H9 (cell line): ENCODE measurements around the gene SLC17A5. TPM values are rescaled to one million over a fixed set of nuclear protein-coding genes. Genes with fewer than 3 reads are reported as not detected.

ENCODE experiments used
- DNase-seq: peaks from one replicate; pipeline ENCODE4 v3.0.0-alpha.2; 2017
- H2AFZ ChIP-seq: one replicate; pipeline ENCODE4 v1.6.1; 2013; ENCODE audit warnings: mild to moderate bottlenecking, low read length, control low read depth, moderate library complexity
- H2AK5ac ChIP-seq: 2 replicates; pipeline ENCODE4 v1.6.1; 2013; ENCODE audit warnings: low read length, control low read depth, mixed read lengths; ENCODE audit not compliant: insufficient read length
- H2BK120ac ChIP-seq: one replicate; pipeline ENCODE4 v1.6.1; 2013; ENCODE audit warnings: low read depth, mild to moderate bottlenecking, low read length, control low read depth, inconsistent platforms; ENCODE audit not compliant: poor library complexity, severe bottlenecking
- H2BK12ac ChIP-seq: 2 replicates; pipeline ENCODE4 v1.6.1; 2013; ENCODE audit warnings: low read length, control low read depth, mixed read lengths, low read depth; ENCODE audit not compliant: insufficient read length
- H2BK15ac ChIP-seq: 2 replicates; pipeline ENCODE4 v1.6.1; 2013; ENCODE audit warnings: low read depth, low read length, control low read depth
- H2BK20ac ChIP-seq: one replicate; pipeline ENCODE4 v1.6.1; 2013; ENCODE audit warnings: low read depth, mild to moderate bottlenecking, low read length, control low read depth, inconsistent platforms; ENCODE audit not compliant: poor library complexity, severe bottlenecking
- H2BK5ac ChIP-seq: 2 replicates; pipeline ENCODE4 v1.6.1; 2013; ENCODE audit warnings: low read length, control low read depth, mixed read lengths; ENCODE audit not compliant: insufficient read length
- H3K14ac ChIP-seq: 2 replicates; pipeline ENCODE4 v1.6.1; 2013; ENCODE audit warnings: low read length, control low read depth; ENCODE audit not compliant: insufficient read depth
- H3K18ac ChIP-seq: 2 replicates; pipeline ENCODE4 v1.6.1; 2013; ENCODE audit warnings: low read depth, mild to moderate bottlenecking, mixed read lengths, low read length, control low read depth; ENCODE audit not compliant: insufficient read length
- H3K23ac ChIP-seq: 2 replicates; pipeline ENCODE4 v1.6.1; 2013; ENCODE audit warnings: low read length, control low read depth, mixed read lengths, low read depth; ENCODE audit not compliant: insufficient read length
- H3K23me2 ChIP-seq: 2 replicates; pipeline ENCODE4 v1.6.1; 2013; ENCODE audit warnings: low read depth, mild to moderate bottlenecking, mixed read lengths, low read length, control low read depth; ENCODE audit not compliant: insufficient read length, poor library complexity, severe bottlenecking
- H3K27ac ChIP-seq: 2 replicates; pipeline ENCODE4 v1.5.1; 2013; ENCODE audit warnings: low read length, control low read depth, mixed read lengths, low read depth; ENCODE audit not compliant: insufficient read length
- H3K27me3 ChIP-seq: 2 replicates; pipeline ENCODE4 v1.6.1; 2013; ENCODE audit warnings: low read length, control low read depth, inconsistent platforms; ENCODE audit not compliant: insufficient read depth
- H3K4ac ChIP-seq: 2 replicates; pipeline ENCODE4 v1.6.1; 2013; ENCODE audit warnings: low read depth, mild to moderate bottlenecking, control low read depth, inconsistent platforms, low read length, moderate library complexity
- H3K4me1 ChIP-seq: 2 replicates; pipeline ENCODE4 v1.6.1; 2013; ENCODE audit warnings: low read length, control low read depth, inconsistent platforms; ENCODE audit not compliant: insufficient read depth
- H3K4me2 ChIP-seq: 2 replicates; pipeline ENCODE4 v1.6.1; 2013; ENCODE audit warnings: low read length, control low read depth, mixed read lengths; ENCODE audit not compliant: insufficient read length, insufficient read depth
- H3K56ac ChIP-seq: 2 replicates; pipeline ENCODE4 v1.6.1; 2013; ENCODE audit warnings: low read depth, mild to moderate bottlenecking, mixed read lengths, low read length, control low read depth; ENCODE audit not compliant: insufficient read length
- H3K79me1 ChIP-seq: 2 replicates; pipeline ENCODE4 v1.6.1; 2013; ENCODE audit warnings: low read depth, mild to moderate bottlenecking, moderate library complexity, low read length, control low read depth, inconsistent platforms; ENCODE audit not compliant: insufficient read depth, poor library complexity, severe bottlenecking
- H3K79me2 ChIP-seq: 2 replicates; pipeline ENCODE4 v1.6.1; 2013; ENCODE audit warnings: low read length, control low read depth, inconsistent platforms; ENCODE audit not compliant: insufficient read depth
- H3K9ac ChIP-seq: 2 replicates; pipeline ENCODE4 v1.6.1; 2013; ENCODE audit warnings: low read length, control low read depth, mixed read lengths; ENCODE audit not compliant: insufficient read length; ENCODE audit errors: extremely low read depth
- H3K9me3 ChIP-seq: one replicate; pipeline ENCODE4 v1.6.1; 2013; ENCODE audit warnings: low read depth, low read length, inconsistent platforms; ENCODE audit not compliant: control insufficient read depth
- H3T11ph ChIP-seq: one replicate; pipeline ENCODE4 v1.6.1; 2013; ENCODE audit warnings: mild to moderate bottlenecking, low read length, control low read depth, inconsistent platforms
- H4K20me1 ChIP-seq: one replicate; pipeline ENCODE4 v1.6.1; 2013; ENCODE audit not compliant: control insufficient read depth, insufficient read length, insufficient read depth
- H4K5ac ChIP-seq: 2 replicates; pipeline ENCODE4 v1.6.1; 2013; ENCODE audit warnings: low read depth, mild to moderate bottlenecking, mixed read lengths, low read length, control low read depth; ENCODE audit not compliant: insufficient read length
- H4K8ac ChIP-seq: replicated peaks from 2 replicates; pipeline ENCODE4 v1.6.1; 2013; ENCODE audit warnings: low read length, control low read depth, mixed read lengths, low read depth; ENCODE audit not compliant: insufficient read length
- H4K91ac ChIP-seq: 2 replicates; pipeline ENCODE4 v1.6.1; 2013; ENCODE audit warnings: low read depth, mild to moderate bottlenecking, moderate library complexity, mixed read lengths, low read length, control low read depth; ENCODE audit not compliant: insufficient read length
- H3K27ac Mint-ChIP-seq, 3 experiments: 2 replicates in 2 of 3; 3 replicates in 1 of 3; pipeline ENCODE4 v1.8.0; 2020 to 2021; ENCODE audit warnings: mixed read lengths in 3 of 3, mild to moderate bottlenecking in 1 of 3, moderate library complexity in 1 of 3
- H3K27me3 Mint-ChIP-seq: 2 replicates; pipeline ENCODE4 v1.8.0; 2021; ENCODE audit warnings: low read depth, mild to moderate bottlenecking, moderate library complexity, mixed read lengths
- H3K36me3 Mint-ChIP-seq, 3 experiments: 2 replicates in 2 of 3; 3 replicates in 1 of 3; pipeline ENCODE4 v1.8.0; 2020 to 2021; ENCODE audit warnings: low read depth in 3 of 3, mixed read lengths in 3 of 3; ENCODE audit not compliant: insufficient read depth in 1 of 3
- H3K4me1 Mint-ChIP-seq, 2 experiments: 2 replicates each; pipeline ENCODE4 v1.8.0; 2020; ENCODE audit warnings: mixed read lengths in 2 of 2
- H3K4me3 Mint-ChIP-seq, 2 experiments: 2 replicates in 1 of 2; 3 replicates in 1 of 2; pipeline ENCODE4 v1.8.0; 2020 to 2021; ENCODE audit warnings: mild to moderate bottlenecking in 2 of 2, mixed read lengths in 2 of 2, moderate library complexity in 1 of 2
- H3K9me3 Mint-ChIP-seq, 2 experiments: 2 replicates in 1 of 2; 3 replicates in 1 of 2; pipeline ENCODE4 v1.8.0; 2020; ENCODE audit warnings: mild to moderate bottlenecking in 2 of 2, mixed read lengths in 2 of 2, moderate library complexity in 1 of 2
- WGBS: extraction: QIAGEN DNeasy Blood & Tissue Kit; methylation state at CpG from one replicate; pipeline ENCODE4 v1.1.7; 2013; ENCODE audit warnings: missing lambda C conversion rate, low lambda C conversion rate, mixed read lengths; ENCODE audit not compliant: insufficient read length; ENCODE audit errors: extremely low coverage; 5-methylcytosine and 5-hydroxymethylcytosine counted together
- total RNA-seq: library from RNA; stranded (reverse); gene quantifications from 2 replicates; pipeline ENCODE4 v1.2.1, GENCODE V29; 2021
- TF ChIP-seq, protein P1 (sequence below): fragments of 200-600 bp; sonication (generic); conservative IDR thresholded peaks from 3 replicates; pipeline ENCODE4 v1.8.0; 2021; ENCODE audit warnings: antibody characterized with exemption, mild to moderate bottlenecking

SLC17A5 gene
- total RNA-seq, 1 experiment from 2014 or later: 8.9 TPM

DNA sequence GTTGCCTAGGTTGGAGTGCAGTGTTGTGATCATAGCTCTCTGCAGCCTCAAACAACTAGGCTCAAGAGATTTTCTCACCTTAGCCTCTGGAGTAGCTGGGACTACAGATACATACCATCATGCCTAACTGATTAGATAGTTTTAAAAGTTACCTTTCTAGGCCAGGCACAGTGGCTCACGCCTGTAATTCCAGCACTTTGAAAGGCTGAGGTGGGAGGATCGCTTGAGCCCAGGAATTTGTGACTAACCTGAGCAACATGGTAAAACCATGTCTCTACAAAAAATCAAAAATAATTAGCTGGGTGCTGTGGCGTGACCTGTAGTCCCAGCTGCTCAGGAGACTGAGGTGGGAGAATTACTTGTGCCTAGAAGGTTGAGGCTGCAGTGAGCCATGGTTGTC is 41.2 kb downstream of the SLC17A5 start:
- H3K4me3 Mint-ChIP-seq: no peak overlapping the region
- Histone ChIP-seq H4K8ac (no peak overlapping the region), H3K4me2 (no peak overlapping the region), H3K14ac (no peak overlapping the region), H3K27me3 (no peaks in the 10 kb centered on the region), H2AFZ (no peak overlapping the region), H3K18ac (no peak overlapping the region), H3K23ac (no peak overlapping the region), H3T11ph (no peak overlapping the region), H2AK5ac (no peak overlapping the region), H2BK5ac (no peak overlapping the region), H3K79me2 (no peaks in the 10 kb centered on the region), H4K5ac (no peak overlapping the region), H4K91ac (no peak overlapping the region), H2BK120ac (no peak overlapping the region), H3K56ac (no peak overlapping the region), H3K23me2 (no peaks in the 10 kb centered on the region), H2BK20ac (no peak overlapping the region), H3K9ac (no peak overlapping the region), H2BK15ac (no peak overlapping the region), H3K4me1 (no peaks in the 10 kb centered on the region), H3K4ac (no peak overlapping the region), H3K27ac (no peak overlapping the region), H2BK12ac (no peak overlapping the region), H3K9me3 (no peaks in the 10 kb centered on the region), H3K79me1 (no peaks in the 10 kb centered on the region), H4K20me1 (no peaks in the 10 kb centered on the region)
- H3K27ac Mint-ChIP-seq: peak overlapping the region in 1 of 3 experiments; percentile 39; a peak in 1 of 7 replicates
- no peak for DNase-seq
- peaks cover 5 to 24% (median 16%) of the 10 kb centered on the region in 3 experiments; a peak in 5 of 7 replicates for H3K36me3 Mint-ChIP-seq
- peaks cover 5% of the 10 kb centered on the region in 2 experiments for H3K4me1 Mint-ChIP-seq
- no peaks in the 10 kb centered on the region for H3K9me3 Mint-ChIP-seq
- TF ChIP-seq, protein P1, sequence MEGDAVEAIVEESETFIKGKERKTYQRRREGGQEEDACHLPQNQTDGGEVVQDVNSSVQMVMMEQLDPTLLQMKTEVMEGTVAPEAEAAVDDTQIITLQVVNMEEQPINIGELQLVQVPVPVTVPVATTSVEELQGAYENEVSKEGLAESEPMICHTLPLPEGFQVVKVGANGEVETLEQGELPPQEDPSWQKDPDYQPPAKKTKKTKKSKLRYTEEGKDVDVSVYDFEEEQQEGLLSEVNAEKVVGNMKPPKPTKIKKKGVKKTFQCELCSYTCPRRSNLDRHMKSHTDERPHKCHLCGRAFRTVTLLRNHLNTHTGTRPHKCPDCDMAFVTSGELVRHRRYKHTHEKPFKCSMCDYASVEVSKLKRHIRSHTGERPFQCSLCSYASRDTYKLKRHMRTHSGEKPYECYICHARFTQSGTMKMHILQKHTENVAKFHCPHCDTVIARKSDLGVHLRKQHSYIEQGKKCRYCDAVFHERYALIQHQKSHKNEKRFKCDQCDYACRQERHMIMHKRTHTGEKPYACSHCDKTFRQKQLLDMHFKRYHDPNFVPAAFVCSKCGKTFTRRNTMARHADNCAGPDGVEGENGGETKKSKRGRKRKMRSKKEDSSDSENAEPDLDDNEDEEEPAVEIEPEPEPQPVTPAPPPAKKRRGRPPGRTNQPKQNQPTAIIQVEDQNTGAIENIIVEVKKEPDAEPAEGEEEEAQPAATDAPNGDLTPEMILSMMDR: no peak
- WGBS: no CpG with 5 or more reads among the region's 3 CpGs
- H3K27me3 Mint-ChIP-seq: no peaks in the 10 kb centered on the region
